Liver (tissue), 9 donors: ENCODE results near the gene DIP2B. TPM values are rescaled to one million over a fixed set of nuclear protein-coding genes. Genes with fewer than 3 reads are reported as not detected.

Experiments used
- DNase-seq: peaks from one replicate; pipeline ENCODE4 v3.0.0-alpha.2; 2017; ENCODE audit warnings: low spot score
- H3K27ac ChIP-seq, 2 donors: one replicate each; pipeline ENCODE4 v1.7.0; 2013; ENCODE audit warnings: inconsistent platforms in 2 of 2, low read length in 2 of 2, control low read depth in 1 of 2, low read depth in 1 of 2, mild to moderate bottlenecking in 1 of 2
- H3K27me3 ChIP-seq, 4 donors: one replicate each; pipeline versions ENCODE4 v1.6.1 to v1.7.0; 2013; ENCODE audit warnings: low read length in 3 of 4, inconsistent platforms in 1 of 4, mild to moderate bottlenecking in 1 of 4, moderate library complexity in 1 of 4; ENCODE audit not compliant: control insufficient read depth in 4 of 4, insufficient read depth in 4 of 4
- H3K36me3 ChIP-seq, 4 donors: one replicate each; pipeline versions ENCODE4 v1.6.1 to v1.7.0; 2013; ENCODE audit warnings: low read length in 3 of 4, mild to moderate bottlenecking in 3 of 4, low read depth in 1 of 4, moderate library complexity in 1 of 4; ENCODE audit not compliant: control insufficient read depth in 4 of 4, insufficient read depth in 3 of 4
- H3K4me1 ChIP-seq, 4 donors: one replicate each; pipeline versions ENCODE4 v1.6.1 to v1.7.0; 2013; ENCODE audit warnings: low read length in 3 of 4, mild to moderate bottlenecking in 3 of 4, moderate library complexity in 1 of 4; ENCODE audit not compliant: control insufficient read depth in 4 of 4, insufficient read depth in 4 of 4
- H3K4me3 ChIP-seq, 3 donors: one replicate each; pipeline versions ENCODE4 v1.6.1 to v1.7.0; 2013; ENCODE audit warnings: low read length in 3 of 3, control low read depth in 1 of 3, low read depth in 1 of 3, mild to moderate bottlenecking in 1 of 3
- H3K9ac ChIP-seq, 2 donors: one replicate each; pipeline ENCODE4 v1.7.0; 2013; ENCODE audit warnings: low read length in 2 of 2, mild to moderate bottlenecking in 2 of 2, moderate library complexity in 2 of 2, control low read depth in 1 of 2, low read depth in 1 of 2
- H3K9me3 ChIP-seq, 4 donors: one replicate each; pipeline versions ENCODE4 v1.6.1 to v1.7.0; 2013; ENCODE audit warnings: low read length in 3 of 4; ENCODE audit not compliant: control insufficient read depth in 4 of 4
- ATF3 ChIP-seq: IDR thresholded peaks from 2 replicates; pipeline ENCODE4 v1.6.1; 2016; ENCODE audit warnings: antibody characterized with exemption
- EGR1 ChIP-seq, 2 donors: IDR thresholded peaks; 2 replicates each; pipeline ENCODE4 v1.6.1; 2016 to 2018; ENCODE audit warnings: antibody characterized with exemption in 2 of 2, low read depth in 2 of 2
- FOXA1 ChIP-seq: IDR thresholded peaks from 2 replicates; pipeline ENCODE4 v1.6.1; 2016; ENCODE audit warnings: antibody characterized with exemption
- FOXA2 ChIP-seq: IDR thresholded peaks from 2 replicates; pipeline ENCODE4 v1.6.1; 2016; ENCODE audit warnings: antibody characterized with exemption
- GABPA ChIP-seq, 2 donors: IDR thresholded peaks in 1 of 2; conservative IDR thresholded peaks in 1 of 2; 2 replicates each; pipeline ENCODE4 v1.6.1; 2016; ENCODE audit warnings: antibody characterized with exemption in 2 of 2, mild to moderate bottlenecking in 1 of 2, moderate library complexity in 1 of 2
- HNF4A ChIP-seq, 2 donors: conservative IDR thresholded peaks; 2 replicates each; pipeline ENCODE4 v1.6.1; 2016; ENCODE audit warnings: antibody characterized with exemption in 2 of 2, mild to moderate bottlenecking in 2 of 2
- HNF4G ChIP-seq: IDR thresholded peaks from 2 replicates; pipeline ENCODE4 v1.6.1; 2016; ENCODE audit warnings: antibody characterized with exemption
- JUND ChIP-seq, 2 donors: IDR thresholded peaks; 2 replicates each; pipeline ENCODE4 v1.6.1; 2016; ENCODE audit warnings: antibody characterized with exemption in 2 of 2
- MAX ChIP-seq: IDR thresholded peaks from 2 replicates; pipeline ENCODE4 v1.6.1; 2016; ENCODE audit warnings: antibody characterized with exemption
- NR2F2 ChIP-seq: IDR thresholded peaks from 2 replicates; pipeline ENCODE4 v1.6.1; 2016; ENCODE audit warnings: antibody characterized with exemption
- RAD21 ChIP-seq, 2 donors: IDR thresholded peaks; 2 replicates each; pipeline ENCODE4 v1.6.1; 2016; ENCODE audit warnings: antibody characterized with exemption in 2 of 2, mild to moderate bottlenecking in 2 of 2
- RXRA ChIP-seq, 2 donors: IDR thresholded peaks; 2 replicates each; pipeline ENCODE4 v1.6.1; 2017 to 2018; ENCODE audit warnings: antibody characterized with exemption in 2 of 2, mild to moderate bottlenecking in 1 of 2
- SP1 ChIP-seq: IDR thresholded peaks from 2 replicates; pipeline ENCODE4 v1.6.1; 2018; ENCODE audit warnings: antibody characterized with exemption, mild to moderate bottlenecking
- TAF1 ChIP-seq: conservative IDR thresholded peaks from 2 replicates; pipeline ENCODE4 v1.6.1; 2016; ENCODE audit warnings: antibody characterized with exemption, mild to moderate bottlenecking
- YY1 ChIP-seq: IDR thresholded peaks from 2 replicates; pipeline ENCODE4 v1.6.1; 2016; ENCODE audit warnings: antibody characterized with exemption, mild to moderate bottlenecking
- ZBTB33 ChIP-seq: IDR thresholded peaks from 2 replicates; pipeline ENCODE4 v1.6.1; 2016; ENCODE audit warnings: antibody characterized with exemption
- WGBS: extraction: QIAGEN DNeasy Blood & Tissue Kit; methylation state at CpG from one replicate; pipeline ENCODE4 v1.1.7; 2013; 5-methylcytosine and 5-hydroxymethylcytosine counted together
- polyA plus RNA-seq, 2 donors: library from polyadenylated mRNA; stranded (reverse) in 1 of 2; unstranded in 1 of 2; fragments of 200-250 nt in 1 of 2; fragments of >200 nt in 1 of 2; fragmentation: Nextera tagmentation in 1 of 2; extraction: Ambion mirVana in 1 of 2; gene quantifications; one replicate each; pipeline versions ENCODE4 v1.2.1 to v1.2.3, GENCODE V29; 2013 to 2015
- total RNA-seq, 2 donors: library from RNA; depleted of rRNA; stranded (reverse); fragments of >200 nt; gene quantifications; one replicate each; pipeline ENCODE4 v1.2.3, GENCODE V29; 2014
- TF ChIP-seq, protein P1 (sequence below): fragments of 150-350 bp; IDR thresholded peaks from 2 replicates; pipeline ENCODE4 v1.5.1; 2017; ENCODE audit warnings: improper control_type of control experiment, low read depth, low read length; ENCODE audit not compliant: missing input control
- TF ChIP-seq, protein P2 (sequence below): IDR thresholded peaks from 2 replicates; pipeline ENCODE4 v1.6.1; 2016; ENCODE audit warnings: antibody characterized with exemption, mild to moderate bottlenecking
- donor health status: healthy.
- donor health status: healthy.
- donor health status: healthy.
- donor health status: healthy.
- donor health status: healthy.

DIP2B gene
- total and polyA plus RNA-seq, 4 donors, result 4.8 to 30.7 (median 13.8) TPM

- WGBS, result 46% methylated on average over 2 of the region's 2 CpGs
- Histone ChIP-seq H3K9ac (no peak overlapping the region), H3K9me3 (no peaks in the 10 kb centered on the region), H3K4me1 (peaks cover 23 to 73% (median 67%) of the 10 kb centered on the region in 4 donors), H3K4me3 (no peak overlapping the region), H3K27ac (peak overlapping the region; percentile 29 to 39), H3K27me3 (no peaks in the 10 kb centered on the region), H3K36me3 (no peaks in the 10 kb centered on the region)
- DNase-seq, result no peak
- no peak for TF ChIP-seq HNF4A (conservative IDR thresholded peaks at IDR 0.05)
- TF ChIP-seq YY1, result no peak
- TF ChIP-seq RXRA (IDR thresholded peaks at IDR 0.05), result no peak
- TF ChIP-seq, protein P1, sequence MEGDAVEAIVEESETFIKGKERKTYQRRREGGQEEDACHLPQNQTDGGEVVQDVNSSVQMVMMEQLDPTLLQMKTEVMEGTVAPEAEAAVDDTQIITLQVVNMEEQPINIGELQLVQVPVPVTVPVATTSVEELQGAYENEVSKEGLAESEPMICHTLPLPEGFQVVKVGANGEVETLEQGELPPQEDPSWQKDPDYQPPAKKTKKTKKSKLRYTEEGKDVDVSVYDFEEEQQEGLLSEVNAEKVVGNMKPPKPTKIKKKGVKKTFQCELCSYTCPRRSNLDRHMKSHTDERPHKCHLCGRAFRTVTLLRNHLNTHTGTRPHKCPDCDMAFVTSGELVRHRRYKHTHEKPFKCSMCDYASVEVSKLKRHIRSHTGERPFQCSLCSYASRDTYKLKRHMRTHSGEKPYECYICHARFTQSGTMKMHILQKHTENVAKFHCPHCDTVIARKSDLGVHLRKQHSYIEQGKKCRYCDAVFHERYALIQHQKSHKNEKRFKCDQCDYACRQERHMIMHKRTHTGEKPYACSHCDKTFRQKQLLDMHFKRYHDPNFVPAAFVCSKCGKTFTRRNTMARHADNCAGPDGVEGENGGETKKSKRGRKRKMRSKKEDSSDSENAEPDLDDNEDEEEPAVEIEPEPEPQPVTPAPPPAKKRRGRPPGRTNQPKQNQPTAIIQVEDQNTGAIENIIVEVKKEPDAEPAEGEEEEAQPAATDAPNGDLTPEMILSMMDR, result no peak
- TF ChIP-seq EGR1 (IDR thresholded peaks at IDR 0.05; ENCODE audit: low read depth in 2 of 2), result no peak
- no peak for TF ChIP-seq ATF3
- TF ChIP-seq NR2F2, result no peak
- no peak for TF ChIP-seq RAD21 (IDR thresholded peaks at IDR 0.05)
- TF ChIP-seq, protein P2, sequence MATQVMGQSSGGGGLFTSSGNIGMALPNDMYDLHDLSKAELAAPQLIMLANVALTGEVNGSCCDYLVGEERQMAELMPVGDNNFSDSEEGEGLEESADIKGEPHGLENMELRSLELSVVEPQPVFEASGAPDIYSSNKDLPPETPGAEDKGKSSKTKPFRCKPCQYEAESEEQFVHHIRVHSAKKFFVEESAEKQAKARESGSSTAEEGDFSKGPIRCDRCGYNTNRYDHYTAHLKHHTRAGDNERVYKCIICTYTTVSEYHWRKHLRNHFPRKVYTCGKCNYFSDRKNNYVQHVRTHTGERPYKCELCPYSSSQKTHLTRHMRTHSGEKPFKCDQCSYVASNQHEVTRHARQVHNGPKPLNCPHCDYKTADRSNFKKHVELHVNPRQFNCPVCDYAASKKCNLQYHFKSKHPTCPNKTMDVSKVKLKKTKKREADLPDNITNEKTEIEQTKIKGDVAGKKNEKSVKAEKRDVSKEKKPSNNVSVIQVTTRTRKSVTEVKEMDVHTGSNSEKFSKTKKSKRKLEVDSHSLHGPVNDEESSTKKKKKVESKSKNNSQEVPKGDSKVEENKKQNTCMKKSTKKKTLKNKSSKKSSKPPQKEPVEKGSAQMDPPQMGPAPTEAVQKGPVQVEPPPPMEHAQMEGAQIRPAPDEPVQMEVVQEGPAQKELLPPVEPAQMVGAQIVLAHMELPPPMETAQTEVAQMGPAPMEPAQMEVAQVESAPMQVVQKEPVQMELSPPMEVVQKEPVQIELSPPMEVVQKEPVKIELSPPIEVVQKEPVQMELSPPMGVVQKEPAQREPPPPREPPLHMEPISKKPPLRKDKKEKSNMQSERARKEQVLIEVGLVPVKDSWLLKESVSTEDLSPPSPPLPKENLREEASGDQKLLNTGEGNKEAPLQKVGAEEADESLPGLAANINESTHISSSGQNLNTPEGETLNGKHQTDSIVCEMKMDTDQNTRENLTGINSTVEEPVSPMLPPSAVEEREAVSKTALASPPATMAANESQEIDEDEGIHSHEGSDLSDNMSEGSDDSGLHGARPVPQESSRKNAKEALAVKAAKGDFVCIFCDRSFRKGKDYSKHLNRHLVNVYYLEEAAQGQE, result no peak
- TF ChIP-seq FOXA1, result no peak
- no peak for TF ChIP-seq TAF1
- no peak for TF ChIP-seq FOXA2
- no peak for TF ChIP-seq MAX
- no peak for TF ChIP-seq HNF4G
- no peak for TF ChIP-seq GABPA (IDR thresholded peaks at IDR 0.05 in 1 of 2, conservative IDR thresholded peaks at IDR 0.05 in 1 of 2)
- TF ChIP-seq JUND (IDR thresholded peaks at IDR 0.05), result no peak
- no peak for TF ChIP-seq ZBTB33
- no peak for TF ChIP-seq SP1
Observed at GRCh38 chr12:50569321-50569720, 64.5 kb downstream of the DIP2B start.

- TF ChIP-seq NR2F2 (no peak), HNF4A (conservative IDR thresholded peaks at IDR 0.05) (peak in 1 of 2 donors; percentile 8), SP1 (no peak), HNF4G (no peak), MAX (no peak), FOXA2 (no peak), ZBTB33 (no peak)
- no peak for DNase-seq
- Histone ChIP-seq H3K4me1 (peaks cover 24 to 73% (median 67%) of the 10 kb centered on the region in 4 donors), H3K27me3 (no peaks in the 10 kb centered on the region), H3K36me3 (no peaks in the 10 kb centered on the region), H3K9me3 (no peaks in the 10 kb centered on the region), H3K9ac (no peak overlapping the region), H3K27ac (peak overlapping the region in 1 of 2 donors; percentile 25), H3K4me3 (no peak overlapping the region)
- 36% methylated on average over 3 of the region's 3 CpGs for WGBS
Observed at GRCh38 chr12:50569876-50570275, 65.1 kb downstream of the DIP2B start.
